ENCODE data around the gene ADAM12. TPM values are rescaled to one million over a fixed set of nuclear protein-coding genes. Genes with fewer than 3 reads are reported as not detected.

ADAM12 gene
- total and polyA plus RNA-seq, 9 of the 15 experiments (the other 6 are each of a cell fraction or from before 2014, with no cell fraction given) = not detected

- Histone ChIP-seq H4K20me1 (replicated peaks; ENCODE audit: control insufficient read depth, insufficient read depth, low read length) (no peaks in the 10 kb centered on the region), H3K9me1 (ENCODE audit: control insufficient read depth, insufficient read depth, low read length) (no peaks in the 10 kb centered on the region), H3K4me2 (ENCODE audit: insufficient read depth, low read length) (no peak overlapping the region), H3K27ac (ENCODE audit: extremely low read depth, low read depth, low read length) (no peak overlapping the region), H2AFZ (ENCODE audit: low read depth, low read length) (no peak overlapping the region), H3K9me3 (replicated peaks; ENCODE audit: control insufficient read depth, insufficient read depth, low read depth, low read length) (no peaks in the 10 kb centered on the region), H3K36me3 (ENCODE audit: control insufficient read depth, insufficient read depth, low read length) (no peaks in the 10 kb centered on the region), H3K9ac (ENCODE audit: insufficient read depth in 1 of 2, low read depth in 2 of 2, low read length in 2 of 2) (no peak overlapping the region), H3K27me3 (ENCODE audit: control insufficient read depth in 2 of 2, insufficient read depth in 2 of 2, low read length in 2 of 2) (no peaks in the 10 kb centered on the region), H3K4me3 (no peak overlapping the region), H3K79me2 (ENCODE audit: control insufficient read depth, insufficient read depth, low read length) (no peaks in the 10 kb centered on the region), H3K4me1 (replicated peaks in 1 of 2; ENCODE audit: control insufficient read depth in 2 of 2, insufficient read depth in 2 of 2, low read length in 2 of 2) (no peaks in the 10 kb centered on the region; a peak in 1 of 5 replicates)
- 2% methylated on average over 3 of the region's 3 CpGs for WGBS (ENCODE audit: insufficient coverage, low coverage, missing lambda C conversion rate)
- intact Hi-C loops (cut with micrococcal nuclease) = no loop called here
- in situ Hi-C loops (cut with MboI) = no loop called here
- CTCF ChIA-PET (ENCODE audit: low intra/inter-chr PET ratio) = no interaction called here
- TF ChIP-seq TOE1 (IDR thresholded peaks at IDR 0.05; ENCODE audit: borderline replicate concordance) = no peak
- no peak for TF ChIP-seq TOE1 (CRISPR knock-in tag; IDR thresholded peaks at IDR 0.05; ENCODE audit: borderline replicate concordance, low read depth)
- TF ChIP-seq TAF1 (IDR thresholded peaks at IDR 0.05; ENCODE audit: control insufficient read depth, extremely low read depth, insufficient read depth, low read length, severe bottlenecking) = no peak
- no peak for TF ChIP-seq ZNF217 (CRISPR knock-in tag; IDR thresholded peaks at IDR 0.05)
- no peak for TF ChIP-seq TCFL5 (CRISPR knock-in tag; conservative IDR thresholded peaks at IDR 0.05)
- no peak for TF ChIP-seq ARHGAP35 (IDR thresholded peaks at IDR 0.05; ENCODE audit: partially characterized antibody)
- TF ChIP-seq CBFA2T2 (conservative IDR thresholded peaks at IDR 0.05) = no peak
- no peak for TF ChIP-seq ZC3H8 (IDR thresholded peaks at IDR 0.05)
- TF ChIP-seq GABPB1 (CRISPR knock-in tag; IDR thresholded peaks at IDR 0.05) = no peak
- no peak for TF ChIP-seq NUFIP1 (IDR thresholded peaks at IDR 0.05; ENCODE audit: partially characterized antibody)
- TF ChIP-seq SIN3B (IDR thresholded peaks at IDR 0.05; ENCODE audit: low read depth) = no peak
- no peak for TF ChIP-seq POLR2B (IDR thresholded peaks at IDR 0.05; ENCODE audit: low read depth, partially characterized antibody)
- TF ChIP-seq GTF3C2 (IDR thresholded peaks at IDR 0.05; ENCODE audit: borderline replicate concordance, extremely low read depth, insufficient read length) = no peak
- no peak for TF ChIP-seq CHAMP1 (IDR thresholded peaks at IDR 0.05)
- no peak for TF ChIP-seq HNRNPUL1 (IDR thresholded peaks at IDR 0.05; ENCODE audit: low read length)
- DNase-seq (ENCODE audit: extremely low read depth in 1 of 4, low spot score in 3 of 4) (no peak), ATAC-seq (no peak), FAIRE-seq (no peak)
- POLR2A ChIA-PET = no interaction called here
- no TSS peak for BruUV-seq (replicated peaks)
Observed at GRCh38 chr10:126016882-126017281, 371.4 kb downstream of the ADAM12 start.

Data from K562 (cell line).